SK-N-SH (cell line): ENCODE results near the gene RABGAP1L. TPM values are rescaled to one million over a fixed set of nuclear protein-coding genes. Genes with fewer than 3 reads are reported as not detected.

Source experiments
- CTCF ChIA-PET: fragments of 300-600, 350-600 bp; formaldehyde crosslinking; extraction: SDS; loops from one replicate; lab custom pipeline; 2021; lab: Yijun Ruan, JAX
- POLR2A ChIA-PET: fragments of 350-600 bp; sonication (Branson Sonifier 250); formaldehyde crosslinking; extraction: SDS; loops from one replicate; lab custom pipeline; 2020; ENCODE audit warnings: antibody characterized with exemption, inconsistent platforms; lab: Yijun Ruan, JAX
- DNase-seq: peaks from one replicate; pipeline ENCODE4 v3.0.0; 2012
- H2AFZ ChIP-seq: fragments of 200-600 bp; sonication (generic); 2 replicates; pipeline ENCODE4 v1.8.1; 2016; ENCODE audit warnings: antibody characterized with exemption, mild to moderate bottlenecking, low read depth
- H3F3A ChIP-seq: fragments of 200-600 bp; sonication (generic); replicated peaks from 2 replicates; pipeline ENCODE3; 2016; ENCODE audit warnings: antibody characterized with exemption, mild to moderate bottlenecking; ENCODE audit not compliant: insufficient read depth
- H3K27ac ChIP-seq, 2 experiments: fragments of 200-500 bp in 1 of 2; fragments of 200-600 bp in 1 of 2; sonication (Bioruptor generic) in 1 of 2; sonication (generic), shearing (Covaris generic) in 1 of 2; 2 replicates each; pipeline versions ENCODE4 v1.5.1 to v1.6.1; 2014 to 2016; ENCODE audit warnings: low read depth in 2 of 2, inconsistent platforms in 1 of 2, low read length in 1 of 2, mild to moderate bottlenecking in 1 of 2, mixed read lengths in 1 of 2
- H3K27me3 ChIP-seq: fragments of 200-600 bp; sonication (generic), shearing (Covaris generic); 2 replicates; pipeline ENCODE4 v1.6.1; 2016; ENCODE audit warnings: mixed run types; ENCODE audit not compliant: insufficient read depth
- H3K36me3 ChIP-seq, 2 experiments: fragments of 200-500 bp in 1 of 2; fragments of 200-600 bp in 1 of 2; sonication (Bioruptor generic) in 1 of 2; sonication (generic) in 1 of 2; replicated peaks in 1 of 2; 2 replicates each; pipeline versions ENCODE3 to v1.5.1; 2014 to 2016; ENCODE audit warnings: low read length in 1 of 2, mild to moderate bottlenecking in 1 of 2; ENCODE audit not compliant: insufficient read depth in 2 of 2, control insufficient read depth in 1 of 2
- H3K4me1 ChIP-seq, 2 experiments: fragments of 200-500 bp in 1 of 2; fragments of 200-600 bp in 1 of 2; sonication (Bioruptor generic) in 1 of 2; sonication (generic), shearing (Covaris generic) in 1 of 2; 2 replicates each; pipeline versions ENCODE4 v1.5.1 to v1.6.1; 2014 to 2016; ENCODE audit warnings: low read depth in 1 of 2, low read length in 1 of 2, mixed run types in 1 of 2; ENCODE audit not compliant: insufficient read depth in 2 of 2, control insufficient read depth in 1 of 2
- H3K4me2 ChIP-seq: fragments of 200-600 bp; sonication (generic), shearing (Covaris generic); 2 replicates; pipeline ENCODE4 v1.6.1; 2017; ENCODE audit warnings: mixed run types
- H3K4me3 ChIP-seq, 2 experiments: fragments of 200-500 bp in 1 of 2; fragments of 200-600 bp in 1 of 2; sonication (Bioruptor generic) in 1 of 2; sonication (generic), shearing (Covaris generic) in 1 of 2; 2 replicates each; pipeline versions ENCODE4 v1.5.1 to v1.8.1; 2014 to 2016; ENCODE audit warnings: low read depth in 2 of 2, inconsistent platforms in 1 of 2, low read length in 1 of 2, mild to moderate bottlenecking in 1 of 2, mixed read lengths in 1 of 2, moderate library complexity in 1 of 2
- H3K79me2 ChIP-seq: fragments of 200-600 bp; sonication (generic); 2 replicates; pipeline ENCODE4 v1.8.1; 2017; ENCODE audit warnings: mild to moderate bottlenecking; ENCODE audit not compliant: insufficient read depth
- H3K9ac ChIP-seq: fragments of 200-600 bp; sonication (generic); 2 replicates; pipeline ENCODE4 v1.6.1; 2017; ENCODE audit warnings: mixed run types
- H3K9me2 ChIP-seq: fragments of 200-600 bp; sonication (generic); 2 replicates; pipeline ENCODE4 v1.6.1; 2017; ENCODE audit warnings: mixed run types
- H3K9me3 ChIP-seq: fragments of 200-600 bp; sonication (generic); 2 replicates; pipeline ENCODE4 v1.6.1; 2017; ENCODE audit warnings: mixed run types, mild to moderate bottlenecking, moderate library complexity
- H4K20me1 ChIP-seq: fragments of 200-600 bp; sonication (generic); 2 replicates; pipeline ENCODE4 v1.6.1; 2017; ENCODE audit warnings: mild to moderate bottlenecking, mixed run types; ENCODE audit not compliant: insufficient read depth
- CHD2 ChIP-seq: fragments of 150-350 bp; IDR thresholded peaks from 2 replicates; pipeline ENCODE4 v1.6.1; 2018; ENCODE audit warnings: low read length; ENCODE audit not compliant: partially characterized antibody
- EP300 ChIP-seq, 2 experiments: IDR thresholded peaks; 2 replicates each; pipeline versions ENCODE4 v1.4.0 to v1.6.1; 2012; ENCODE audit warnings: borderline replicate concordance in 1 of 2, low read depth in 1 of 2, low read length in 1 of 2
- FOSL2 ChIP-seq: IDR thresholded peaks from 2 replicates; pipeline ENCODE4 v1.4.0; 2012; ENCODE audit warnings: low read depth, mild to moderate bottlenecking, moderate library complexity, borderline replicate concordance
- FOXM1 ChIP-seq: IDR thresholded peaks from 2 replicates; pipeline ENCODE4 v1.4.0; 2012; ENCODE audit warnings: low read depth, mild to moderate bottlenecking
- GATA2 ChIP-seq: sonication (generic); formaldehyde crosslinking; IDR thresholded peaks from 2 replicates; pipeline ENCODE4 v1.5.0; 2020; ENCODE audit warnings: mild to moderate bottlenecking, missing genetic modification reagents
- JUND ChIP-seq: IDR thresholded peaks from 2 replicates; pipeline ENCODE4 v1.4.0; 2012
- MXI1 ChIP-seq: IDR thresholded peaks from 2 replicates; pipeline ENCODE4 v1.6.1; 2012; ENCODE audit warnings: mild to moderate bottlenecking, low read depth, low read length, improper control_type of control experiment
- RAD21 ChIP-seq: IDR thresholded peaks from 2 replicates; pipeline ENCODE4 v1.6.1; 2012; ENCODE audit warnings: mild to moderate bottlenecking, low read length
- RCOR1 ChIP-seq: fragments of 150-350 bp; IDR thresholded peaks from 2 replicates; pipeline ENCODE4 v1.6.1; 2017; ENCODE audit warnings: antibody characterized with exemption, low read length
- SMC3 ChIP-seq: IDR thresholded peaks from 2 replicates; pipeline ENCODE4 v1.6.1; 2012; ENCODE audit warnings: low read depth, low read length, improper control_type of control experiment
- TCF12 ChIP-seq: IDR thresholded peaks from 2 replicates; pipeline ENCODE4 v1.4.0; 2012
- WGBS: methylation state at CpG from one replicate; pipeline ENCODE4 v1.1.6; 2017; ENCODE audit warnings: low lambda C conversion rate; 5-methylcytosine and 5-hydroxymethylcytosine counted together
- polyA plus RNA-seq, 3 experiments: library from polyadenylated mRNA; depleted of rRNA; stranded (reverse); fragments of >200 nt; gene quantifications; 2 replicates each; pipeline ENCODE4 v1.2.3, GENCODE V29; 2012
- TF ChIP-seq, protein P1 (sequence below): fragments of 200-600 bp; sonication (generic); IDR thresholded peaks from 2 replicates; pipeline ENCODE4 v1.6.1; 2017; ENCODE audit warnings: antibody characterized with exemption, mild to moderate bottlenecking, moderate library complexity
- TF ChIP-seq, protein P2 (sequence below): fragments of 150-350 bp; IDR thresholded peaks from 2 replicates; pipeline ENCODE4 v1.6.1; 2017; ENCODE audit warnings: antibody characterized with exemption, low read length, low read depth, borderline replicate concordance
- TF ChIP-seq, protein P3 (sequence below): IDR thresholded peaks from 2 replicates; pipeline ENCODE4 v1.4.0; 2012; ENCODE audit warnings: low read depth, borderline replicate concordance

Gene RABGAP1L
- polyA plus RNA-seq, 1 of the 3 experiments (the other 2 are of a cell fraction) = 7.2 TPM

DNA sequence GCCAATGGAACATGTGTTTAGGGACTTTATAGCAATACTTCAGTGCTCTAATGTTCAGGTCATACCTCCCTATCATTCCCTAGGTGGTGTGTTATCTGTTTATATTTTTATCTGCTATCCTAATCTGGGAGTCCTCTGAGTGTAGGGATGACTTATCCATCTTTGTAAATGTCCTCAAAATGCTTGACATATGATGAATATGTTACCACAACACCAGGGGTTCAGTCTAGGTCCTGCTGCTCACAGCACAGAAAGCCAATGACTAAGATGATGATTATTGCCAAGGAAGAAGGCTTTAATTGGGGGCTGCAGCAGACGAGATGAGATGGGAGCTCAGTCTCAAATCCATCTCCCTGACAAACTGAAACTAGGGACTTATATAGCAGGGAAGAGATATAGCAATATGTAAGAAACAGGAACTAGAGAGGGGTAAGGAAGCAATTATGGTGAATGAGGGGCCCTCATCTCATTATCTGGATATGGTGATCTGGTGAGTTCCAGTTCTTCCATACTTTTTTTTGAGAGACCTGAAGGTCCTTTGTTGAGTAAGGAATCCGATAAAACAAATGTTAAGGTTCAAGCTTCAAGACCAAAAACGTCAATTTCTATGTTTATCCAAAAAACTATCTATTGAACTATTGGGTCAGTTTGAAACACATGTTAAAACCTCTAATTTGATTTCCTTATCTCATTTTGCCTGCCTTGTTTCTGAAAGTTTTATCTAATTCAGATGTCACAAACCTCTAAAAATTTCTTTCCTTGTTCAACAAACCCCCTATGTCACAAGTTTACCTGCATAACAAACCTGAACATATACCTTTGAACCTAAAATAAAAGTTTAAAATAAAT, 583.7 kb downstream of the RABGAP1L start:
- Histone ChIP-seq H3K27ac (peak overlapping the region in 1 of 2 experiments; percentile 14; a peak in 1 of 4 replicates), H4K20me1 (no peaks in the 10 kb centered on the region), H3K79me2 (no peaks in the 10 kb centered on the region), H3K4me3 (no peak overlapping the region), H2AFZ (no peak overlapping the region), H3K36me3 (no peaks in the 10 kb centered on the region), H3K9ac (no peak overlapping the region), H3K9me3 (no peaks in the 10 kb centered on the region), H3F3A (peaks cover 3% of the 10 kb centered on the region), H3K4me1 (peaks cover 0 to 3% of the 10 kb centered on the region in 2 experiments; a peak in 2 of 4 replicates), H3K4me2 (no peak overlapping the region), H3K9me2 (no peaks in the 10 kb centered on the region), H3K27me3 (no peaks in the 10 kb centered on the region)
- WGBS = 55% methylated on average over 3 of the region's 3 CpGs
- DNase-seq = no peak
- POLR2A ChIA-PET = no interaction called here
- TF ChIP-seq CHD2 (peak; percentile 18), EP300 (IDR thresholded peaks at IDR 0.05; ENCODE audit: borderline replicate concordance in 1 of 2, low read depth in 1 of 2, low read length in 1 of 2) (peak in 1 of 2 experiments; percentile 48; a peak in 1 of 4 replicates)
- TF ChIP-seq, protein P1, sequence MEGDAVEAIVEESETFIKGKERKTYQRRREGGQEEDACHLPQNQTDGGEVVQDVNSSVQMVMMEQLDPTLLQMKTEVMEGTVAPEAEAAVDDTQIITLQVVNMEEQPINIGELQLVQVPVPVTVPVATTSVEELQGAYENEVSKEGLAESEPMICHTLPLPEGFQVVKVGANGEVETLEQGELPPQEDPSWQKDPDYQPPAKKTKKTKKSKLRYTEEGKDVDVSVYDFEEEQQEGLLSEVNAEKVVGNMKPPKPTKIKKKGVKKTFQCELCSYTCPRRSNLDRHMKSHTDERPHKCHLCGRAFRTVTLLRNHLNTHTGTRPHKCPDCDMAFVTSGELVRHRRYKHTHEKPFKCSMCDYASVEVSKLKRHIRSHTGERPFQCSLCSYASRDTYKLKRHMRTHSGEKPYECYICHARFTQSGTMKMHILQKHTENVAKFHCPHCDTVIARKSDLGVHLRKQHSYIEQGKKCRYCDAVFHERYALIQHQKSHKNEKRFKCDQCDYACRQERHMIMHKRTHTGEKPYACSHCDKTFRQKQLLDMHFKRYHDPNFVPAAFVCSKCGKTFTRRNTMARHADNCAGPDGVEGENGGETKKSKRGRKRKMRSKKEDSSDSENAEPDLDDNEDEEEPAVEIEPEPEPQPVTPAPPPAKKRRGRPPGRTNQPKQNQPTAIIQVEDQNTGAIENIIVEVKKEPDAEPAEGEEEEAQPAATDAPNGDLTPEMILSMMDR = no peak
- CTCF ChIA-PET = interaction anchor here (0.6 to 10.9 kb wide), 19 partner anchors 8 to 1399 kb away, joined by 3 to 117 read pairs (median 4); no protein-coding TSS in a partner anchor

DNA sequence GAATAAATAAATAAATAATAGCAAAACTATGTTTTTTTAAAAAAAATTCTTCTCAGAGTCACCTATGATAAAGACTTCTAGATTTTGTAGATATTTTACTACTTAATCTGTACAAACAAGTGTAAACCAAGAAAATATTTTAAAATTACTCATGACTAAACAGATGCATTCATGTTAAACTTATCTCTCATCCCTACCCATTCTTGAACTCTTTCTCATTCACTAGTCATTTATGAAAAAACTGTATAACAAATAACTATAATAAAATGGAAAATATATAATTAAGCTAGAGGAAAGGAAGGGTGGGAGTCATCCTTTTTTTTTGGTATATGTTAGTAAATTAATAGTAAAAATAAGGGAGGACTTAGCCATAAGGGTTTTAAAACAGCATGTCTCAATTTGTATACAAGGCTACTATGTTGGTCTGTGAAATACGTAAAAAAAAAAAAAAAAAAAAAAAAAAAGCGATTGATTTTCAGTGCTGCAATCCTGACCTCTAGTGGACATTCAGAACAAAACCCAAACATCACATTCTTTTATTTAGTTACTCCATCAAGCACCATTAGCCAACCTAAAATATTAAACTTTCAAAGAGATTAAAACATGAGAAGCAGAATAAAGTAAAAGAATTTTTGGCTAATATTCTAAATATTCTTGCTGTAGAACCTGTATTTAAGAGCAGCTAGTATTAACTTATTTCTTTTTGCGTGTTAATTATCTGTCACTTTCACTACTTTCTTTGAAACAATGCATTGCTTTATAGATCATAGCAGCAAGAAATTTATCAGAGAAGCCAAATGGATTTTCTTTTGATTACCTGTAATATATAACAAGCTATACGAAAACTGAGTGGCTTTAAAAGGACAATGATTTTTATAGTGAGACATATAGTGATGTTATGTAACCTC, 584.6 kb downstream of the RABGAP1L start:
- no peaks in the 10 kb centered on the region for H3K79me2 ChIP-seq
- H3K27ac ChIP-seq = no peak overlapping the region
- H3K27me3 ChIP-seq = no peaks in the 10 kb centered on the region
- no peak overlapping the region; a peak in 1 of 4 replicates for H3K4me3 ChIP-seq
- CTCF ChIA-PET = interaction anchor here (0.6 to 10.9 kb wide), 21 partner anchors 8 to 1400 kb away, joined by 3 to 117 read pairs (median 5); no protein-coding TSS in a partner anchor
- POLR2A ChIA-PET = no interaction called here
- no peak overlapping the region for H3K4me2 ChIP-seq
- H3K36me3 ChIP-seq = no peaks in the 10 kb centered on the region
- H2AFZ ChIP-seq = no peak overlapping the region
- no peaks in the 10 kb centered on the region for H3K9me3 ChIP-seq
- H3K4me1 ChIP-seq = peaks cover 0 to 3% of the 10 kb centered on the region in 2 experiments; a peak in 2 of 4 replicates
- H3K9ac ChIP-seq = no peak overlapping the region
- H4K20me1 ChIP-seq = no peaks in the 10 kb centered on the region
- 18% methylated on average over 4 of the region's 4 CpGs for WGBS
- H3F3A ChIP-seq = peaks cover 3% of the 10 kb centered on the region
- H3K9me2 ChIP-seq = no peaks in the 10 kb centered on the region
- TF ChIP-seq SMC3 (peak; percentile 50), GATA2 (CRISPR knock-in tag) (no peak), MXI1 (no peak), FOXM1 (no peak), JUND (no peak), RCOR1 (no peak), TCF12 (no peak), FOSL2 (no peak), CHD2 (no peak), RAD21 (peak; percentile 85)
- TF ChIP-seq, protein P1 = peak; percentile 83
- TF ChIP-seq, protein P2, sequence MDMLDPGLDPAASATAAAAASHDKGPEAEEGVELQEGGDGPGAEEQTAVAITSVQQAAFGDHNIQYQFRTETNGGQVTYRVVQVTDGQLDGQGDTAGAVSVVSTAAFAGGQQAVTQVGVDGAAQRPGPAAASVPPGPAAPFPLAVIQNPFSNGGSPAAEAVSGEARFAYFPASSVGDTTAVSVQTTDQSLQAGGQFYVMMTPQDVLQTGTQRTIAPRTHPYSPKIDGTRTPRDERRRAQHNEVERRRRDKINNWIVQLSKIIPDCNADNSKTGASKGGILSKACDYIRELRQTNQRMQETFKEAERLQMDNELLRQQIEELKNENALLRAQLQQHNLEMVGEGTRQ = no peak
- TF ChIP-seq, protein P3, sequence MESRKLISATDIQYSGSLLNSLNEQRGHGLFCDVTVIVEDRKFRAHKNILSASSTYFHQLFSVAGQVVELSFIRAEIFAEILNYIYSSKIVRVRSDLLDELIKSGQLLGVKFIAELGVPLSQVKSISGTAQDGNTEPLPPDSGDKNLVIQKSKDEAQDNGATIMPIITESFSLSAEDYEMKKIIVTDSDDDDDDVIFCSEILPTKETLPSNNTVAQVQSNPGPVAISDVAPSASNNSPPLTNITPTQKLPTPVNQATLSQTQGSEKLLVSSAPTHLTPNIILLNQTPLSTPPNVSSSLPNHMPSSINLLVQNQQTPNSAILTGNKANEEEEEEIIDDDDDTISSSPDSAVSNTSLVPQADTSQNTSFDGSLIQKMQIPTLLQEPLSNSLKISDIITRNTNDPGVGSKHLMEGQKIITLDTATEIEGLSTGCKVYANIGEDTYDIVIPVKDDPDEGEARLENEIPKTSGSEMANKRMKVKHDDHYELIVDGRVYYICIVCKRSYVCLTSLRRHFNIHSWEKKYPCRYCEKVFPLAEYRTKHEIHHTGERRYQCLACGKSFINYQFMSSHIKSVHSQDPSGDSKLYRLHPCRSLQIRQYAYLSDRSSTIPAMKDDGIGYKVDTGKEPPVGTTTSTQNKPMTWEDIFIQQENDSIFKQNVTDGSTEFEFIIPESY = no peak
- DNase-seq = peak; percentile 31
